OCI-LY7 (cell line): Measurements from ENCODE around the gene NAA15. TPM values are rescaled to one million over a fixed set of nuclear protein-coding genes. Genes with fewer than 3 reads are reported as not detected.

Experiments used
- BruUV-seq: library from RNA; stranded (reverse); fragments of 400-500 nt; replicated peaks from 2 replicates; lab custom pipeline; 2021; lab: Mats Ljungman, UMichigan
- CTCF ChIA-PET: fragments of 300-600 bp; sonication (Branson Sonifier 250); formaldehyde crosslinking; loops from one replicate; lab custom pipeline; 2022; ENCODE audit warnings: antibody characterized with exemption; ENCODE audit not compliant: unreplicated experiment; lab: Charles Lee
- POLR2A ChIA-PET: fragments of 300-600 bp; sonication (Branson Sonifier 250); formaldehyde crosslinking; loops from one replicate; lab custom pipeline; 2022; ENCODE audit warnings: antibody characterized with exemption; lab: Charles Lee
- DNase-seq: peaks from one replicate; pipeline ENCODE4 v3.0.0-alpha.2; 2015; ENCODE audit warnings: low spot score
- H2AFZ ChIP-seq: fragments of 200-600 bp; sonication (generic), shearing (Covaris generic); 2 replicates; pipeline ENCODE4 v1.6.1; 2014; ENCODE audit warnings: mild to moderate bottlenecking, antibody characterized with exemption, low read length, moderate library complexity
- H3K27ac ChIP-seq: fragments of 200-600 bp; sonication (generic); 2 replicates; pipeline ENCODE4 v1.5.1; 2014; ENCODE audit warnings: mixed run types, low read depth, mild to moderate bottlenecking, moderate library complexity, low read length, inconsistent platforms; ENCODE audit not compliant: poor library complexity, severe bottlenecking
- H3K36me3 ChIP-seq: fragments of 200-600 bp; sonication (generic); 2 replicates; pipeline ENCODE4 v1.6.1; 2014; ENCODE audit warnings: mild to moderate bottlenecking, antibody characterized with exemption, low read length, moderate library complexity, mixed read lengths; ENCODE audit not compliant: insufficient read depth
- H3K4me1 ChIP-seq: fragments of 200-600 bp; sonication (generic); 2 replicates; pipeline ENCODE4 v1.5.1; 2014; ENCODE audit warnings: mild to moderate bottlenecking, low read length; ENCODE audit not compliant: insufficient read depth, poor library complexity, severe bottlenecking
- H3K4me2 ChIP-seq: fragments of 200-600 bp; sonication (generic); 2 replicates; pipeline ENCODE4 v1.6.1; 2014; ENCODE audit warnings: mild to moderate bottlenecking, low read length
- H3K4me3 ChIP-seq: fragments of 200-600 bp; sonication (generic); 2 replicates; pipeline ENCODE4 v1.5.1; 2014; ENCODE audit warnings: mild to moderate bottlenecking, low read depth, low read length; ENCODE audit not compliant: poor library complexity, severe bottlenecking
- H3K79me2 ChIP-seq: fragments of 200-600 bp; sonication (generic); 2 replicates; pipeline ENCODE4 v1.6.1; 2016; ENCODE audit warnings: low read depth, mild to moderate bottlenecking, low read length, moderate library complexity, mixed read lengths; ENCODE audit not compliant: insufficient read depth
- H3K9me2 ChIP-seq: fragments of 200-600 bp; sonication (generic); 2 replicates; pipeline ENCODE4 v1.6.1; 2016; ENCODE audit warnings: mild to moderate bottlenecking, low read length, mixed read lengths; ENCODE audit not compliant: insufficient read depth
- H3K9me3 ChIP-seq: fragments of 200-600 bp; sonication (generic); 2 replicates; pipeline ENCODE4 v1.6.1; 2014; ENCODE audit warnings: mild to moderate bottlenecking, mixed run types, low read length, mixed read lengths
- H4K20me1 ChIP-seq: fragments of 200-600 bp; sonication (generic); 2 replicates; pipeline ENCODE4 v1.6.1; 2014; ENCODE audit warnings: mild to moderate bottlenecking, antibody characterized with exemption, low read length, moderate library complexity, mixed read lengths; ENCODE audit not compliant: insufficient read depth
- EZH2phosphoT487 ChIP-seq: fragments of 200-600 bp; sonication (generic); IDR thresholded peaks from 2 replicates; pipeline ENCODE4 v1.6.1; 2018; ENCODE audit warnings: low read depth, borderline replicate concordance, mild to moderate bottlenecking, mixed run types, antibody characterized with exemption, low read length, moderate library complexity, mixed read lengths
- intact Hi-C: fragments of 100-400 bp; cut with micrococcal nuclease; formaldehyde crosslinking; loops from one replicate; pipeline ENCODE4 v1.10.0; 2022; ENCODE audit not compliant: unreplicated experiment
- total RNA-seq, 2 experiments: library from RNA; depleted of rRNA in 1 of 2; stranded (reverse); fragments of >200 nt in 1 of 2; shearing (Covaris generic) in 1 of 2; gene quantifications; 2 replicates each; pipeline ENCODE4 v1.2.3, GENCODE V29; 2014 to 2022
- TF ChIP-seq, protein P1 (sequence below): fragments of 200-600 bp; sonication (generic); conservative IDR thresholded peaks from 2 replicates; pipeline ENCODE4 v1.5.1; 2014; ENCODE audit warnings: mild to moderate bottlenecking, antibody characterized with exemption, low read length, moderate library complexity, mixed read lengths

Gene NAA15
- total RNA-seq, 2 experiments from 2014 or later, result 45.3 to 95.9 TPM

GRCh38 chr4:139389991-139390390, 88.7 kb downstream of the NAA15 start:
- no peak overlapping the region for H3K4me3 ChIP-seq
- H3K36me3 ChIP-seq, result peaks cover 98% of the 10 kb centered on the region
- DNase-seq, result no peak
- intact Hi-C loops, result no loop called here
- no peaks in the 10 kb centered on the region for H3K4me1 ChIP-seq
- H3K4me2 ChIP-seq, result no peak overlapping the region
- TF ChIP-seq, protein P1, sequence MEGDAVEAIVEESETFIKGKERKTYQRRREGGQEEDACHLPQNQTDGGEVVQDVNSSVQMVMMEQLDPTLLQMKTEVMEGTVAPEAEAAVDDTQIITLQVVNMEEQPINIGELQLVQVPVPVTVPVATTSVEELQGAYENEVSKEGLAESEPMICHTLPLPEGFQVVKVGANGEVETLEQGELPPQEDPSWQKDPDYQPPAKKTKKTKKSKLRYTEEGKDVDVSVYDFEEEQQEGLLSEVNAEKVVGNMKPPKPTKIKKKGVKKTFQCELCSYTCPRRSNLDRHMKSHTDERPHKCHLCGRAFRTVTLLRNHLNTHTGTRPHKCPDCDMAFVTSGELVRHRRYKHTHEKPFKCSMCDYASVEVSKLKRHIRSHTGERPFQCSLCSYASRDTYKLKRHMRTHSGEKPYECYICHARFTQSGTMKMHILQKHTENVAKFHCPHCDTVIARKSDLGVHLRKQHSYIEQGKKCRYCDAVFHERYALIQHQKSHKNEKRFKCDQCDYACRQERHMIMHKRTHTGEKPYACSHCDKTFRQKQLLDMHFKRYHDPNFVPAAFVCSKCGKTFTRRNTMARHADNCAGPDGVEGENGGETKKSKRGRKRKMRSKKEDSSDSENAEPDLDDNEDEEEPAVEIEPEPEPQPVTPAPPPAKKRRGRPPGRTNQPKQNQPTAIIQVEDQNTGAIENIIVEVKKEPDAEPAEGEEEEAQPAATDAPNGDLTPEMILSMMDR, result no peak
- no peak for TF ChIP-seq EZH2phosphoT487
- H3K79me2 ChIP-seq, result no peaks in the 10 kb centered on the region
- H3K27ac ChIP-seq, result no peak overlapping the region
- H3K9me3 ChIP-seq, result no peaks in the 10 kb centered on the region
- H4K20me1 ChIP-seq, result no peaks in the 10 kb centered on the region
- POLR2A ChIA-PET, result interaction anchor here (0.9 to 1.2 kb wide), 2 partner anchors 9 to 17 kb away, joined by 3 to 6 read pairs; no protein-coding TSS in a partner anchor
- no peaks in the 10 kb centered on the region for H3K9me2 ChIP-seq
- H2AFZ ChIP-seq, result no peak overlapping the region
- no TSS peak for BruUV-seq
- CTCF ChIA-PET, result no interaction called here

DNA sequence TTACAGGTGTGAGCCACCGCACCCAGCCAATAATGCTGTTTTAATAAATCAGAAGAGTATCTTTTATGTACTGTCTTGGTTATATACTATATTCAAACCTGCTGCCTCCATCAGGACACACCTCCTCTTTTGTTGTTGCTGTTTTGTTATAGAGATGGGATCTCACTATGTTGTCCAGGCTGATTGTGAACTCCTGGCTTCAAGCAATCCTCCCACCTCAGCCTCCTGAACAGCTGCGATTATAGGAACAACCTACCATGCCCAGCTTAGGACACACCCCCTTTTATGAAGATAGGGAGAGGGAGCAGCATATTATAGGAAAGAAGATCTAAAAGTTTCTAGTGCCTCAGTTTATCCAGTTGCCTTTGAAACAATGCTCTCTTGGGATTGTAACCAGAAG, 90.4 kb downstream of the NAA15 start:
- POLR2A ChIA-PET, result interaction anchor here (0.5 kb wide), 1 partner anchor 66 kb away, joined by 6 read pairs; no protein-coding TSS in a partner anchor
- no TSS peak for BruUV-seq
- no peak overlapping the region for H3K4me3 ChIP-seq
- H3K9me3 ChIP-seq, result no peaks in the 10 kb centered on the region
- H4K20me1 ChIP-seq, result no peaks in the 10 kb centered on the region
- H3K27ac ChIP-seq, result no peak overlapping the region
- CTCF ChIA-PET, result no interaction called here
- no peaks in the 10 kb centered on the region for H3K4me1 ChIP-seq
- TF ChIP-seq EZH2phosphoT487, result no peak
- TF ChIP-seq, protein P1, result no peak
- intact Hi-C loops, result no loop called here
- H3K36me3 ChIP-seq, result peaks cover 99% of the 10 kb centered on the region
- no peak overlapping the region for H2AFZ ChIP-seq
- no peak overlapping the region for H3K4me2 ChIP-seq
- DNase-seq, result no peak
- no peaks in the 10 kb centered on the region for H3K9me2 ChIP-seq
- H3K79me2 ChIP-seq, result no peaks in the 10 kb centered on the region

DNA sequence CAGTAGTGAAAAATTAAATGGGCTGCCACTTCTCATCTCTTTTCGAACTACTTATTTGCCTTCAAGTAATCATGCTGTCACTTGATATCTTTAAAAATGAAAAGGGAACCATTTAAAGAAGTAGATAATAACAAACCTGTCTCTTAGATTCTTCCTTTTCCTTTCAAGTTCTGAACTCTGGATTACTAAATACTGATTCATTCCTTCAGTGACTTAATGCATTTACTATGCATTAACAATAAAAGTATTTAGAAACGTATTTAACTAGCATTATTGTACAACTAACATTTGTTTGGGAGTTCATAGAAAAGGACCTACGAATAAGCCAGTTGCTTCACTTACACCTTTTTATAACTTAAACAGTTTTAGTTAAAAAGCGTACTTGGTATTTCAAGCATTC, 91.5 kb downstream of the NAA15 start:
- CTCF ChIA-PET, result no interaction called here
- TSS peak; percentile 1 for BruUV-seq

More for the DNA sequence above, 91.5 kb downstream of the NAA15 start:
- TF ChIP-seq, protein P1, result no peak
- TF ChIP-seq EZH2phosphoT487, result no peak
- Histone ChIP-seq H4K20me1 (no peaks in the 10 kb centered on the region), H2AFZ (no peak overlapping the region), H3K4me1 (no peaks in the 10 kb centered on the region), H3K27ac (no peak overlapping the region), H3K36me3 (peaks cover 98% of the 10 kb centered on the region), H3K4me3 (no peak overlapping the region), H3K9me3 (no peaks in the 10 kb centered on the region), H3K9me2 (no peaks in the 10 kb centered on the region), H3K79me2 (no peaks in the 10 kb centered on the region), H3K4me2 (no peak overlapping the region)
- no peak for DNase-seq
- intact Hi-C loops, result no loop called here
- POLR2A ChIA-PET, result no interaction called here
